T-helper 1 cell treated with Interleukin-12 subunit alpha and Interleukin-12 subunit beta and Interleukin-4 antibody, amounts not matched to agents 30 ng/mL and 1 ng/mL, for 36 hours (primary cell): ENCODE results near the gene AFAP1. TPM values are rescaled to one million over a fixed set of nuclear protein-coding genes. Genes with fewer than 3 reads are reported as not detected.
"Not testable (repeated sequence)": the region's sequence is repeated elsewhere in the genome, so short reads cannot be mapped to it uniquely, and the experiment has no call there.

ENCODE experiments used
- intact Hi-C: fragments of 100-400 bp; cut with micrococcal nuclease; formaldehyde crosslinking; loops from one replicate; pipeline ENCODE4 v1.15.1; 2024
- total RNA-seq: library from RNA; stranded (reverse); gene quantifications from 2 replicates; pipeline ENCODE4 v1.2.3, GENCODE V29; 2022

Gene AFAP1
- total RNA-seq, 1 donor from 2014 or later: 5.9 TPM

DNA sequence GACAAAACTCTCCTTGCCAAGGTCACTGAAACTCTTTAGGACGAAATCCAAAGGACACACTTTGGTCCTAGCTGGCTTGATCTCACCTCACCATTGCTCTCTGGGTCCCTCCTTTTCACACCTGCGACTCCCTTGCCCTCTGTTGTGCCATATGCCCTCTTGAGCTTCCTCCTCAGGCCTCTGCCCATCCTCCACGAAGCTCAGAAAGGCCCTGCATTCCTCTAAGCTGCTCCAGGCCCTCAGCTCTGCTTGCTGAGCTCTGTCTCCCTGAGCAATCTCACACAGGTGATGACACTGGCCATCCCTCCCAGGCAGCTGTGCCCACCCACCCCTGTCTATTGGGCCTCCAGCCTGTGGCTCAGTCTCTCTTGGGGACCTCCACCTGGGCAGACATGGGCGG is 10.1 kb upstream of the AFAP1 start:
- intact Hi-C loops: no loop called here

DNA sequence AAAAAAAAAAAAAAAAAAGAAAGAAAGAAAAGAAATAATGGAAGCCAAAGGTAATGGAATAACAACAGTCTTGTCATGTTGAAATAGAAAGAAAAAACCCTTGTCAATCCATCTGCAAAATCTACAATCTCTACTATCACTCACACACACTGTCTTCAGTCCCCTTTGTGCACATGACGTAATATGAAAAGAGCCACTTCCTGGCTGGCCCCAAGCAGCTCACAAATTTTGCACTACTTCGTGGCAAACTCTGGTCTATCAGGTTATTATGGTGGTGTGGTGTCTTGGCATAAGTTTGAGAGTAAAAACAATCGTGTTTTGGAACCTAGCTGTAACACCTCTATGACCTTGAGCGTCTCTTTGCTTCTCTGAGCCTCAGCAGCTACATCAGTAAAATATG is 8.3 kb upstream of the AFAP1 start:
- intact Hi-C loops: no loop called here

DNA sequence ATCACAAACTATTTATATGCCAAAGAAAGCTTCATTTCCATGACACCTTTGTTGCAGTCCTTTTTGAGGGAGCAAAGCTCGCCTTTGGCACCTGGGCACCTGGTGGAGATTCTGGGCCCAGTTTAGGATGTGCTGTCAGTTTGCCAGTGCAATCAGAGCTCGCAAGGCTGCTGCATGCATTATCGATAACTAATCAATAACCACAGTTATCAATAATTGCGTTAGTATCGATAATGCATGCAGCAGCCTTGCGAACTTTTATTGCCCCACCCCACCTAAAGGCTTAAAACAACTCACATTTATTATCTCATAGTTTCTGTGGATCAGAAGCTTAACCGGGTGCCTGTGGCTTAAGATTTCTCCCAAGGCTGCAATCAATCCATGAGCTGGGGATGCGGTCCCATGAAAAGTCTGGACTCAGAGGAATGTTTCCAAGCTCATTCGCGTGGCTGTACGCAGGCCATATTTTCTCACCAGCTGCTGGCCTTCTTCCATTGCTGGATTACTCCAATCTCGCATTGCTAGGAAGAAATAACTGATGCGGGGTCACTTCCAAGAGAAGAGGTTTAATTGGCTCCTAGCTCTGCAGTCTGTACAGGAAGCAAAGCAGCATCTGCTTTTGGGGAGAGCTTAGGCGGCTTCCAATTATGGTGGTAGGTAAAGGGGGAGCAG is 6.2 kb upstream of the AFAP1 start:
- intact Hi-C loops: no loop called here

DNA sequence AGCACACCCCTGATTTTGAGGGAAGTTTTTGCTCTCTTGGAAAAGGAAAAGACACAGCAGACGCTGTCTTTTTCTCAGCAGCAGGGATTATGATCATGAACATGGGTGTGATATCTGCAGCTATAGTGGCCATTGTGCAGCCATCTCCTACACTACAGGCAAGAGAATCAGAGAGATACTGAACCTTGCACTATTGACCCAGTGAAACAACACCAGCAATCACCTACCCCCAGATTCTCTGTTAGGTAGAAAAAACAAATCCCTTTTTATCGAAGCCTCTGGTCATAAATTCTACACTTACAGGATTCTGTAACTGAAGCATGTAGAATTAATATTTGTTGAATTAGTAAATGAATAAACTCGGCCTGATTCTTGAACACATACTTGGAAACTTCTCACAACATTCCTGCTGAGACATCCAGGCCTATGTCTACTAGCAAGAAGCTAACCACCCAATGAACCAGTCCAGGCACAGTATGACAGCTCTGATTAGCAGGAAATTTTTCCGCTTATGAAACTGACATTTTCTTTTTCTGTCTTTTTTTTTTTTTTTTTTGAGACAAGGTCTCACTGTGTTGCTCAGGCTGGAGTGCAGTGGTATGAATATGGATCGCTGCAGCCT is 5.0 kb upstream of the AFAP1 start:
- intact Hi-C loops: no loop called here

DNA sequence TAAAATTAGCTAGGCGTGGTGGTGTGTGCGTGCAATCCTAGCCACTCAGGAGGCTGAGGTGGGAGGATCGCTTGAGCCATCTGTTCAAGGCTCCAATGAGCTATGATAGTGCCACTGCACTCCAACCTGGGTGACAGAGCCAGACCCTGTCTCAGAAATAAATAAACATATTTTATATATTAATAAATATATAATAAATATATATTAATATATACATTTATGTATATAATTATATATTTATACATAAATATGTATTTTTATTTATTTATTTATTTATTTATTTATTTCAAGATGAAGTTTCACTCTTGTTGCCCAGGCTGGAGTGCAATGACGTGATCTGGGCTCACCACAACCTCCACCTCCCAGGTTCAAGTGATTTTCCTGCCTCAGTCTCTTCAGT is 4.0 kb upstream of the AFAP1 start:
- intact Hi-C loops: not testable (repeated sequence)

DNA sequence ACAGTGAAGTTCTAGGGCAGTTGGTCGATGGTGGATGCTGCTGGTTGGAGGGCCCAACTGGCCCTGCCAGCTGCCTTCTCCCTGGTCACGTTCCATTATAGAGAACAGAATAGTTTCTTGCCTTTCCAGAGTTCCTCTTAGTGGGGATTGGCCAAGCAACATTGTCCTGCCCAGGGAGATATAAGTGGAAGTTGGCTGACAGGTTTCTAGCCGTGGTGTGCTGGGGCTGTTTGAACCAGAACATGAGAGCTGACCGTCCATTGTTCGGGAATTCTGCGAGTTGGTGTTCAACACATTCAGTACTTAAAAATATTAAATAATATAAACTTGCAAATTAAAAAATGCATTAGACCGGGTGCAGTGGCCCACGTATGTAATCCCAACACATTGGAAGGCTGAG is 3.5 kb upstream of the AFAP1 start:
- intact Hi-C loops: no loop called here

DNA sequence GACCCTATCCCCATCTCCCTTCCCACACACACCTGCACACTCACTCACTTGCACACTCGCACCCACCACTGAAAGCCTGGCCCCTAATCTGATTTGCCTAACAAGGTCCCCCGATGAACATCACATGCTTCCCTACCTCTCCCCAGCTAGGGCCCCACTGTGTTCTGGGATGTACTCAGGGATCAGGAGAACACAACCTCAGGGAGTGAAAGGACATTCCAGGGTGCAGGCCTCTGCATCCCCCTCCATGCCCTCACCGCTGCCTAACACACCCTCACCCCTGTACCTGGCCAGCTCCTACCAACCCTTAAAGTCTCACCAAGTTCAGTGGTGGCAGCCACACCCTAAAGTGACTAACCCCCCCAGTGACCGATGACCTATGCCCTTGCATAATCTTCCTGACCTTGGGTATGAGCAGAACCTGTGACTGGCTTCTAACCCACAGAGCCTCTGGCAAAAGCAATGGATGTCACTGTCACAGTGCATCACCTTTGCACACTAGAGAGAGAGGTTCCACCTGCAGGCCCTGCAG is 2.4 kb upstream of the AFAP1 start:
- intact Hi-C loops: no loop called here

GRCh38 chr4:7941111-7941964 is 1.7 kb upstream of the AFAP1 start:
- intact Hi-C loops: no loop called here

DNA sequence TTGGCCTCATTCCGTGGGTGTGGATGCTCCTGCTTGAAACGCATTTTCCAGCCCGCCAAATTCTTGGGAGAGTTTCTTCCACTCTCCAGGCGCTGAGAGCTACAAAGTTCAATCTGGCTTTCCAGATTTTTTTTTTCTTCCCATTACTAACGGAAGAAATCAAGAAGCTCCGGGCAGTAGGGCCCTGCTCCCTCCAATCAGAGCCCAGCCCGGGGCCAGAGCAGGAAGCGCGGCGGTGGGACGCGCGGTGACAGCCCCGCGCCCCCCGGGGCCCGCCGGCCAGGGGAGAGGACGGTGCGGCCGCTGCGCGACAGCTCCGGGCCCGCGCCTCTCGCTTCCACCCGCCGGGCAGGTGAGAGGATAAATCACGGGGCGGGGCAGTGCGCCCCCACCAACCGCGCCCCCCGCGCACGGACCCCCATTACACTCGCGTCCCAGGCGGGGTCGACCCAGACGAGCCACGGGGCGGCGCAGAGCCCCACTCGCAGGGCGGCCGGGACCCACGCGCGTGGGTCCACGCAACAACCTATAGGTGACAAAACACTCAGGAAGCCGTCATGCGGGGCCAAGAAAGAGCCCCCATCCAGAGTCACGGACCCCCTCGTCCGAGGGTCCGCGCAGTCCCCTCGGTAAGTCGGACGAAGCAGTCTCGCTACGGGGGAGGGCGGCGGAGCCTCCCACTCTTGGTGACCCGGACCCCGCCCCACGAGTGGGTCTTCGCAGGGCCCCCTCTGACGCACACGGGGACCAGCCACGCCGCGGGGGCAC is 868 bp downstream of the AFAP1 start:
- intact Hi-C loops: loop anchor here (1.0 to 2.0 kb wide), 9 partner anchors 22 to 836 kb away; partner anchors contain the start of gene ABLIM2

- intact Hi-C loops: loop anchor here (2.0 kb wide), 2 partner anchors 69 to 835 kb away; no protein-coding TSS in a partner anchor
Measured at GRCh38 chr4:7938266-7938608, 1.4 kb downstream of the AFAP1 start.

DNA sequence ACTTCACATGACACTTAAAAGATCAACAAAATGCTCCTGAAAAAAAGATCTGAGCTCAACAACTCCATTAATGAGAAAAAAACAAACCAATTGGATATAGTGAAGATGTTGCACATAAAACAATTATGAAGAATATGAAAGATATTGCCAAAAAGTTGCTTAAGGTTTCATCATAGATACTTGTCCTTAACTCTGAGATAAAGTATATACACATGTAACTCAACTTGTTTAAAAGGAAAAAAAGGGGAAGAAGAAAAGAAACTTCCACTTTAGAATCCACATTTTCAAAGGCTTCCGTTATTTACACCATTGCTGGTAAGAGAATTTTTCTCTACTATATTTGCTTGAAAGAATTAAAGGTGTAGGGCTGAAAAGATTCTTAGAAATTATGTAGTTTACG is 2.7 kb downstream of the AFAP1 start:
- intact Hi-C loops: no loop called here

GRCh38 chr4:7933651-7934510 is 5.8 kb downstream of the AFAP1 start:
- intact Hi-C loops: no loop called here

DNA sequence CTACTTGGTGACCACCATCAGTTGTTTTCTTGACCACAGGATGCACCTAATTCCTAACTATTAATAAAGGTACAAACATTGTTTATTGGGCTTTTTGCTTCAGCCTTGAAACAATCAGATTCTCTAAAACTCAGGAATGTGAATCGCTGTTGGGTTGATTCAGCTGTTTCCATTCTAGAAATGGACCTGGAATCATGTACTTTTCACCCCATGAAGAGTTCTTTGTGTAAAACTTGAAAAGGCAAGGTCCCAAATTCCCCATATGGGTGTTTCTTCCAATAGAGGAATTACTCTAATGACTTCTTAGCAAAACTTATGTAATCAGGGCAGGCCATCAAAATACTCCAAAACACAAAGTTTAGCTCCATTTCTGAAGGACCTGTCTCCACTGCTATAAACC is 7.4 kb downstream of the AFAP1 start:
- intact Hi-C loops: no loop called here

- intact Hi-C loops: no loop called here
Measured at GRCh38 chr4:7929118-7929951, 10.3 kb downstream of the AFAP1 start.

GRCh38 chr4:7928711-7929110 is 10.9 kb downstream of the AFAP1 start:
- intact Hi-C loops: no loop called here

DNA sequence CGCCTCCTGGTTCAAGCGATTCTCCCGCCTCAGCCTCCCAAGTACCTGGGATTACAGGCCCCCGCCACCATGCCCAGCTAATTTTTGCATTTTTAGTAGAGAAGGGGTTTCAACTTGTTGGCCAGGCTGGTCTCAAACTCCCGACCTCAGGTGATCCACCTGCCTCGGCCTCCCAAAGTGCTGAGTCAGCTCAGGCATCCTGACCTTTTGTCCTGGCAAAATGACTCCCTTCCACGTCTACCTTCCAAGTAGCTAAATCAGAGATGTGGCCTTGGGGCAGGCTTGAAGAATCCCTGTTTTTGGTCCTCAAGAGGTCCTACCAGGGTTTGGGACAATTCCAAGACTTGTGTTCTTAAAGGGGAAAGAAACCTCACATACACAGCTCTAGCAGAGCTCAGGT is 12.8 kb downstream of the AFAP1 start:
- intact Hi-C loops: no loop called here

DNA sequence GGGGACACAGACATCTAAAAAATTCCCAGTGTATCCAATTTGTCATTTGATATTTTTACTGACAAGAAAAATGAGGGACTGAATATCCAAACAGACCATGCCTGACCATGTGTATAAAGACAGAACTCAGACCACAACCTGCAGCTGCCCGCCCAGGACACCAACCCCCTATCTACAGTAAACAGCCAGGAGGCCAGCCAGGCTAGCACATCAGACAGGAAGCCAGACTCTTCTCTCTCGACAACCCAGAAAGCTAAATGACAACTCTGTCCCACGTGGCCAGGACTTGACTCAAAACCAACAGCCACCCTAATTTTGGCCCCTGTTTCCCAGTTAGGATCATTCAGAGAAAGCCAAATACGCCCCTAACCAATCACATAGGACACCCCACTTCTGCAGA is 15.1 kb downstream of the AFAP1 start:
- intact Hi-C loops: no loop called here

DNA sequence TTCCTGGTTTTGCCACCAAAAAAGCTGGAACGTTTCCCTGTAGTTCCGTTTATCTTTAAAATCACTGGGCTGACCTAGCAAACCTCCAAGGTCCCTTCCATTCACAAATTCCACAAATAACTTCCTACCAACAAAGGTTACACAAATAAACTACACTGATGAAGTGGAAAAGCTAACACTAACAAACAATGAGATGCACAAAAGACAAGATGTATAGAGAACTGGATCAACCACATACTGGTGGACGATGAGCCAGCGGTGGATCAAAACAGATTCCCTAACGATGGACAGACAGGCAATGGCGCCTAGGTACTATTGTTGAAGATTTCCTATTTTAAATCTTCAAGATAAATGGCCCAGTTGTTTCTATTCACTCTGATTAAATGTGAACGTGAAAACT is 15.5 kb downstream of the AFAP1 start:
- intact Hi-C loops: no loop called here

DNA sequence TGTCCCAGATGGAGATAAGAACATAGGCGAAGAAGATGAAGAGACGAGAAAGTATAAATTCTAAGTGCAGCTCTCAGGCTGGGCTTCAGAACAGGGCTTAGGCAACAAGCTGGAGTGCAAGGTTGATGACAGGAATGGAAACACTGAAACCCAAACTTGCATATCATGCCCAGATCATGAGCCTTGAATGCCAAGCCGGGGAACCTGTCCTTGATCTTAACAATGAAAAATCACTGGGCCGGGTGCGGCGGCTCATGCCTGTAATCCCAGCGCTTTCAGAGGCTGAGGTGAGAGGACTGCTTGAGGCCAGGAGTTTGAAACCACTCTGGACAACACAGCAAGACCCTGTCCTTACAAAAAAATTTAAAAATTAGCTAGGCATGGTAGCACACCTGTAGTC is 17.2 kb downstream of the AFAP1 start:
- intact Hi-C loops: no loop called here

DNA sequence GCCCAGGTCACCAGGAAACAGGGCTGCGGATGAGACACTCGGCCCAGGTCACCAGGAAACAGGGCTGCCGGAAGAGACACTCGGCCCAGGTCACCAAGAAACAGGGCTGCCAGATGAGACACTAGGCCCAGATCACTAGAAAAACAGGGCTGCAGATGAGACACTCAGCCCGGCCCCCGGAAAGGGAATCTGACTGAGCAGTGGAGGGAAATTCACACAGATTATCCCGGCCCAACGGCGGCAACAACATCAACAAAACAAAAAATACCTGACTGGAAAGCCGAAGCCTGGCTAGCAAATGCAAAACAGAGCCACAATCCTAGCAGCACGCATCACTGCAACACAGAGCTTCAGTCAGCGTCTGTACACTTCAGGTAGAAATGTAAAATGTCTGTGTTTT is 20.7 kb downstream of the AFAP1 start:
- intact Hi-C loops: no loop called here
